ENCODE results near the gene EVC.
"Not testable (repeated sequence)": the region's sequence is repeated elsewhere in the genome, so short reads cannot be mapped to it uniquely, and the experiment has no call there.

EVC gene

DNA sequence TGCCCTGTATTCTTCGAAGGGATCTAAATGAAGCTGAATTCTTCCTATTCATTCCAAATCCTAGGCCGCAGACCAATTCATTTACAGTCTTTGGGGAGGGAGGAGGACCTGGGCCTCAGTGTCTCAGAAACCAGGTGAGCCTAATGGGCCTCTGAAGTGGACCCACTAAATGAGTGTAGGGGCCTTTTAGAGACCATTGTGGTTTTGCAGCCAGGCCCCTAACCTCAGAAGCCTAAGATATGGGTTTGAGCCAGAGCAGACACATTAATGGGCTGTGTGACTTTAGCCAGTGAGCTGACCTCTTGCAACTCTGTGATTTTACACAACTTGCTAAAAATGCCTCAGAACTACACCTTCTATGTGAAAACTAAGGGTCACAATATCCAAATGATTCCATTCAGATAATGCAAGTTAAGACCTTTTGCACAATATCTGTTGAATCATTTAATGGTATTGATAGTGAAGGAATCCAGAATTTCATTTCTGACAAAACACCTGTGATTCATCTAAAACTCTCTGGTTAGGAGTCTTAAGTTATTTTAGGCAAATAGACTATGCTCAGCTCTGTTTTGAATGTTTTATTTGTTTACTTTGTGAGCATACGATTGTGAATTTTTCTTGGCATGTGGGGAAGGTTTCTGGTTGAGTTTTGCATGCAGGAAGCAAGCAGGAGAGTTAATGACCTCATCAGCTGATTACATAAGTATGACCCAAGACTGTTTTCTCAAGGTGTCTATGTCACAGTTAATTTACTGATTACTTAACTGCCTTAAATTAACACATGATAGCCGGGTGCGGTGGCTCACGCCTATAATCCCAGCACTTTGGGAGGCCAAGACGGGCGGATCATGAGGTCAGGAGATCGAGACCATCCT, 75.0 kb downstream of the EVC start:
- no peak for DNase-seq (ENCODE audit: low read depth, low spot score)

DNA sequence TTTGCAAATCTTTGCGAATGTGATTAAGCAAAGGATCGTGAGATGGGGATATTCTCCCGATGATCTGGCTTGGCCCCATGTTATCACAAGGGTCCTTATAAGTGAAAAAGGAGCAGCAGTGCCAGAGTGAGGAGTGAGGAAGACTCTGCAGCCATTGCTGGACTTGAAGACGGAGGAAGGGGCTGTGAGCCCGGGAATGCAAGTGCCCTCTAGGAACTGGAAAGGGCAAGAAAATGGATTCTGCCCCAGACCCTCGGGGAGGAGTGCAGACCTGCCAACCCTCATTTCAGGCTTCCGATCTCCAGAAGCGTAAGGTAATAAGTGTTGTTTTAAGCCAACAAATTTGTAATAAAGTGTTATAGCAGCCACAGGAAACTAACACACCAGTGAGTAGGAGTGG, 76.3 kb downstream of the EVC start:
- DNase-seq (ENCODE audit: low read depth, low spot score): no peak

DNA sequence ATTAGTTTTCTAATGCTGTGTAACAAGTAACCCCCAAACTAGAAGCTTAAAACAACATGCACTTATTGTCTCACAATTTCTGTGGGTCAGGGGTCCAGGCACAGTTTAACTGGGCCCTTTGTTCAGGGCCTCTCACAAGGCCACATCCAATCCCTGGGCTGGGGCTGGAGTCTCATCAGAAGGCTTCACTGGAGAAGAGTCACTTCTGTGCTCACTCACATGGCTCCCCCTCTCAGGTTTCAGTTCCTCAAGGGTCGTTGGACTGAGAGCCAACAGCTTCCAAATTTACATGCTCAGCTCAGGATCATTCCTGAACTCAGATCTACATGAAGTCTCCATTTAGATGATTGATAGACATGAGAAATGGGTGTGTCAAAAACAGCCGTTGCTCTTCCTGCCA, 77.1 kb downstream of the EVC start:
- DNase-seq (ENCODE audit: low read depth, low spot score): no peak

DNA sequence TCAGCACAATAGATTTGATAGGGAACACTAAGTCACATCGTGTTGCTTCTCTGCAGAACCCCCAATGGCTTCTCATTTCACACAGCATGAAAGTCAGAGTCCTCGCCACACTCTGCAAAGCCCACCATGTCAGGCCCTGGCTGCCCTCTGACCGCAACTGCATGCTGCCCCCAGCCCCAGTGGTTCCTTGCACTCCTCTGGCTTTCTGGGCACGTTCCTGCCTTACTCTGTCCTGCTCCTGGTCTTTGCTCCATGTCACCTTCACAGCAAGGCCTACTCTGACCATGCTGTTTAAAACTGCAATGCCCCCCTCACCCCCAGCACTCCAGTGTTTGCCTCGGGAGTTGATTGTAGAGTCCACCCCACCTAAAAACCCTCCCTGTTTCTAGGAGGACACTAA, 78.1 kb downstream of the EVC start:
- DNase-seq (ENCODE audit: low read depth, low spot score): no peak

DNA sequence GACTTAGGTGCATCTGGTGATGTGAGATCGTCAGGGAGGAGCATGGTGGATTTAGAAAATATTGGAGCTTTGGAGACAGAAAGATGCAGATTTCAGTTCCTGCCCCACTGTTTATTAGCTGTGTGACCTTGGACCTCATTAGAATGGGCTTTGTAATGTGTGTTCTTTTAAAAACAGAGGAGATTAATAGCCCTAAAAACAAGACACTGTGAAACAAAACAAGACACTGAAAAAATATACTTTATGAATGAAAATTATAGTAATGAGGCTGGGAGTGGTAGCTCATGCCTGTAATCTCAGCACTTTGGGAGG, 79.5 kb downstream of the EVC start:
- DNase-seq (ENCODE audit: low read depth, low spot score): no peak

DNA sequence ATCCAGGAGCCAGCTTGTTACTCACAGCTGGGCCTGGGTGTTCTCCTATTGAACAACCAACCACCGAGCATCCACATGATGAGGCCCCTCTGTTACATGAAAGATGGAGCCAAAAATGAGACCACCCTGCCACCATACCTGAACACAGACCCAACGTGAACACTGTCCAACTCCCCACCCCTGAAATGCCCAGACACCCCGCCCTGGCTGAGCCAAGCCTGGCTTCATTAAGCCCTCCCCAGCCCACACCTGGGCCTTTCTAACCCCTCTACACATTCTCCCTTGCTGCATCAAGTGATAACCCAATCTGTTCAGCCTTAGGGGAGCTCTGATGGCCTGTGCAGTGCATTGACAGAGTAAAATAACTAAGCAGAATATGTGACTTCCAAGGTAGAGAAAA, 80.7 kb downstream of the EVC start:
- DNase-seq (ENCODE audit: low read depth, low spot score): no peak

DNA sequence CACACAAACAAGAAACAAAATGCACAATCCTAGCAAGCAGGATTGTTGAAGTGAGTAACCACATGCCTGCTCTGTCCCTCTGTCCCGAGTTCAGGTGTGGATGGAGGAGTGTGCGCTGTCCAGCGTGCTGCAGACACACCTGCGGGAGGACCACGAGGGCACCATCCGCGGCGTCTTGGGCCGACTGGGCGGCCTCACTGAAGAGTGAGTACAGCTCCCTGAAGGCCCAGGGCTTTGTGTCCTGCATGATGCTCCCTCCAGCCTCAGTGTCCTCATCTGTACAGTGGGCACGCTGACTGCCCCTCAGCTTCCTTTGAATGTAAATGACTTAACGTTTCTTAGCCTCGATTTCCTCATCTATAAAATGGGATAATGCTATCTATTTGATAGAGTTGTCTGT, 82.5 kb downstream of the EVC start:
- no peak for DNase-seq (ENCODE audit: low read depth, low spot score)

DNA sequence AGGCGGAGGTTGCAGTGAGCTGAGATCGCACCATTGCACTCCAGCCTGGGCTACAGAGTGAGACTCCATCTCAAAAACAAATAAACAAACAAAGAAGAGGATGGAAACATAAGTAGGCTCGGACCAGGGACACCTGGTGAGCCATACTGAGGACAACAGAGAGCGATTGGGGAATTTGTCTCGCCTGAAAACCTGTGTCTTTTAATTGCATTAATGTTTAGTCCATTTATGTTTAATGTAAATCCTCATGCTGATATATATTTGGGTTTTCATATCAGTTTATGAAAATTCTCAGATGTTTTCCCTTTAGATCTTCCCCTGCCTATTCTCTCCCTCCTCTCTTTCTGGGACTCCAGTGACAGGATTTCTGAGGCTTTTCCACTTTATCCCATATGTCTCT, 84.6 kb downstream of the EVC start:
- DNase-seq (ENCODE audit: low read depth, low spot score): no peak

DNA sequence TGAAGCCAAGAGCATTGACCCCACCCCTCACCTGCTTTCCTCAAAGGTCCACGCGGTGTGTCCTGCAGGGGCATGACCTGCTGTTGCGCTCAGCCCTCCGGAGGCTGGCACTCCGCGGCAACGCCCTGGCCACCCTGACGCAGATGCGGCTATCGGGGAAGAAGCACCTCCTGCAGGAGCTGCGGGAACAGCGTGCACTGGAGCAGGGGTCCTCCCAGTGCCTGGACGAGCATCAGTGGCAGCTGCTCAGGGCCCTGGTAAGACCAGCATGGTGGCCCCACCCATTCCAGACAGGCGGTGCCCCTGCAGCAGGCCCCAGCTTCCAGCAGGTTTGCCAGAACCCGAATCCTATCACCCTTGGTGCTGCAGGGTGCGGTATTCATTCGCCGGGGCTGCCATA, 86.0 kb downstream of the EVC start:
- no peak for DNase-seq (ENCODE audit: low read depth, low spot score)

DNA sequence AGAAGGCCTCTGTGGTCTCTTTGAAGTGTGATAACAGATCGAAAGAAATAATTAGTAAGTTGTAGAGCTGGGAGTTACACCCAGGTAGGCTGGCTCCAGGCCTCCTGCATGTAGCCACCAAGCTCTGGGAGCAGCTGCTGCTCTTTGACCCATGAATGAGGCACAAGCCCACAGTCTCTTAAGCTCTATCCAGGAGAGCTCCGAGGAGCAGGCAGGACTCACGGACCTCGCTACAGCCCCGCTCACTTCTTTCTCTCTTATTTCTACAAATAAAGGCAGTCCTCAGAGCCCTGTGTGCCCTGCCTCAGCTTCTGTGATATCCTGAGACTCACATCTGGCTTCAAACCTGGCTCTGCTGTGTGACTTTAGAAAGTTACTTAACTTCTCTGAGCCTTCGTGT, 86.9 kb downstream of the EVC start:
- no peak for DNase-seq (ENCODE audit: low read depth, low spot score)

DNA sequence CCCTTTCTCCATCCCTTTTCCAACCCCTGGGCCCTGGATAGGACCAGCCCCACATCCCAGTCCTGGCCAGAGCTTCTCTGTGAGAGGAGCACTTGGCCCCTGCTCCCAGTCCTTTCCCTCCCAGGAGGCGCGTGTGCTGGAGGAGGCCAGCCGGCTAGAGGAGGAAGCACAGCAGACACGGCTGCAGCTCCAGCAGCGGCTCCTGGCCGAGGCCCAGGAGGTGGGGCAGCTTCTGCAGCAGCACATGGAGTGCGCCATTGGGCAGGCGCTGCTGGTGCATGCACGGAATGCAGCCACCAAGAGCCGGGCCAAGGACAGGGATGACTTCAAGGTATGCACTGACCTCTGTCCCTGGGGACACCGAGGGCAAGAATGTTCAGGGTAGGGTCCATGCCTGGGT, 87.5 kb downstream of the EVC start:
- no peak for DNase-seq (ENCODE audit: low read depth, low spot score)

DNA sequence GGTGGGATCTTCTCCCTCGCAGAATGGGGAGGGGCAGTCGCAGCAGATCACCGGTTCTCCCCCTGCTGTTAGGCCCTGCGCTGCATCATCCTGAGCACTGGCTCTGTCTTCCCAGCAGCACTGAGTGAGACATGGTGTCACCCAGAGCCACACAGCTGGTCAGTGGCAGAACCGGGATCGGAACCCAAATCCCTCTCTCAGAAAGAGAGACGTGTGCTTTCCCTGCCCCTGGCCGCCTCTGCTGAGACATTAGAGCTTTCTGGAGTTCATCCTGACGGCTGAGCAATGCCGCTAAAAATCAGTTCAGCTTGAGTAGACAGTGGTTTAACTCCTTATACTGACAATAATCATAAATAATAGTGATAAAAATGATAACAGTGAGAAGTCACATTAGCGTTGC, 87.9 kb downstream of the EVC start:
- DNase-seq (ENCODE audit: low read depth, low spot score): no peak

DNA sequence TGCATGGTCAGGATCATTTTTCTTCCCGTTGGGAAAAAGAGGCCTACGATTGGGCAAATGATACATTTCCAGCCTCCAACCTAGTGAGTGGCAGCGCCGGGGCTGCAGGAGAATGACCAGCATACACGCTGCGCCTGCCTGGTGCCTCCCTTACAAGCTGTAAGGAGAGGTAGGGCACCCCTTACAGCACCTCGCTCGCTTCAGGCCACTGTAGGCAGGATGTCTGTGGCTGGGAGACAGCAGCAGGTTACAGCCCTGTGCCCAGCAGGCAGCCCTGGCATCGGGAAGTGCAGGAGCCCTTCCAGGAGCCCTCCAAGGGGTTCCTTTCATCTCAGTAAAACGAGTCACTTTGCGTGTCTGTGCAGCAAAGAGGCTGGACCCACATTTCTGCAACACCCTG, 88.4 kb downstream of the EVC start:
- DNase-seq (ENCODE audit: low read depth, low spot score): no peak

DNA sequence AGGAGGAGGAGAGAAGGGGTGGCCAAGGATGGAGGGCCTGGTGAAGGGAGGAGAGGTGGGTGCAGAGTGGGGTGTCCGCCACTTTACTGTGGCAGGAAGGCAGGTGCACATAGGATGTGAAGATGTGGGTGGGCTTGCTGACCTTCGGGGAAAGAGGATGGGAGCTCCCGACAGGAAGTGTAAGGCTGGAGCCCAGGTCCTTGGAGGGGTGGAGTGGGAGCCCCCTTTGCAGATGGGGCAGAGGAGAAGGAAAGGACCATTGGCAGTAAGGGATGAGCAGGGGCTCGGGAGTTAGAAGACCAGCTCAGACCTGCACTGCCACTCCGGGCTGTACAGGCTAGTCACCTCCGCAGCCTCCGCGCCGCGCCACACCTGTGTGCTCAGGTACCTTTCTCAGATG, 89.5 kb downstream of the EVC start:
- DNase-seq (ENCODE audit: low read depth, low spot score): no peak

DNA sequence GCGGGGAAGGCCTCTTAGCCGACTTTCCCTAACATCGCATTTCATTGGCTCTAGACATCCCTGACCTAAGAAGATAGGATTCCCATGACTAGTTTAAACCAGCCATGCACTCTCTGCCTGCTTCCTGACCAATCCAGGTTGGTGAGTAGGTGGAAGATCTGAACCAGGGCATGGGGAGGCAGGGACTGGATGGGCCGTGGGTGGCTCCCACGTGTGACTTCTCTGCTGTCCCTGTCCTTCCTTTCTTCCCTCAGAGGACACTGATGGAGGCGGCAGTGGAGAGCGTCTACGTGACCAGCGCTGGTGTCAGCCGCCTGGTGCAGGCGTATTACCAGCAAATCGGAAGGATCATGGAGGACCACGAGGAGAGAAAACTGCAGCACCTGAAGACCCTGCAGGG, 90.7 kb downstream of the EVC start:
- no peak for DNase-seq (ENCODE audit: low read depth, low spot score)

DNA sequence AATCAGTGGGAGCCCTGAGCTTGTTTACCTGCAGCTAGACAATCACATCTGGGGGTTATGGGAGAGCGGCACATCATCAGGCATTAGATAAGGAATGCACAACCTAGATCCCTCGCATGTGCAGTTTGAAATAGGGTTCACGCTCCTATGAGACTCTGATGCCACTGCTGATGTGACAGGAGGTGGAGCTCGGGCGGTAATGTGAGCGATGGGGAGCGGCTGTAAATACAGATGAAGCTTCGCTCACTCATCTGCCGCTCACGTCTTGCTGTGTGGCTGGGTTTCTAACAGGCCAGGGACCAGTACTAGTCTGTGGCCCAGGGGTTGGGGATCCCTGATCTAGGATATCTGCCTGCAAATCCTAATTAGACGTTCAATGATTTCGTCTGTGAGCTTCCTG, 91.6 kb downstream of the EVC start:
- DNase-seq (ENCODE audit: low read depth, low spot score): no peak

DNA sequence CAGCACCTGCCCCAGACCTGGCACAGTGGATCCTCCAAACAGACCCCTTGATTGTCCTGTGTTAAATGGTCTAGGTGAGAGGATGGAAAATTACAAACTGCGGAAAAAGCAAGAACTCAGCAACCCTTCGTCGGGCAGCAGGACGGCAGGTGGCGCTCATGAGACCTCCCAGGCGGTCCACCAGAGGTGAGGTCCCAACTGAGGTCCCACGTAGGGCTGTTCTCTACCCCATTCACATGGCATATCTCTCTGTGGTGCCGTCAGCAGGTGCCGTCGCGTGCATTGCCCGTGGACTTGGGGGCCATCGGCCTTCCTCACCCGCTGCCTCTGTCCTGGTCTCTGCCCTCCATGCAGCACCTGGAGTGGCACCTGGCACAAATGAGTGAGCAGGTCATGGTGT, 93.7 kb downstream of the EVC start:
- no peak for DNase-seq (ENCODE audit: low read depth, low spot score)

DNA sequence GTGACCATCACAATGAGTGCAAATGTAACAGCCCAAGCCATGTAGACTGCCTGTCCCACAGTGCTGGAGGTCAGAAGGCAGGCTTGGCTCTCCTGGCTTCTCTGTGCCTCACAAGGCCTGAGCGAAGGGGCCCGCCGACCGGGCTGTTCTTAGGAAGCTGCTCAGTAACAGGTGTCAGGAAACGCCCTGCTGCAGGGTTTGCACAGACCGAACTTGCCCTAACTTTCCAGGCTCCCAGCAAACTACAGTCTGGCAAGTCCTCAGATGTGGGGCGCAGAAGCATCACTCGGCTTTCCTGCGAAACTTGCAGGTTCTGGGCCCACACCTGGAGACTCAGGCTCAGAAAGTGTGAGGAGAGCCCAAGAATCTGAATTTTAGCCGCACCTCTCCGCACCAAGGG, 94.3 kb downstream of the EVC start:
- DNase-seq (ENCODE audit: low read depth, low spot score): no peak

DNA sequence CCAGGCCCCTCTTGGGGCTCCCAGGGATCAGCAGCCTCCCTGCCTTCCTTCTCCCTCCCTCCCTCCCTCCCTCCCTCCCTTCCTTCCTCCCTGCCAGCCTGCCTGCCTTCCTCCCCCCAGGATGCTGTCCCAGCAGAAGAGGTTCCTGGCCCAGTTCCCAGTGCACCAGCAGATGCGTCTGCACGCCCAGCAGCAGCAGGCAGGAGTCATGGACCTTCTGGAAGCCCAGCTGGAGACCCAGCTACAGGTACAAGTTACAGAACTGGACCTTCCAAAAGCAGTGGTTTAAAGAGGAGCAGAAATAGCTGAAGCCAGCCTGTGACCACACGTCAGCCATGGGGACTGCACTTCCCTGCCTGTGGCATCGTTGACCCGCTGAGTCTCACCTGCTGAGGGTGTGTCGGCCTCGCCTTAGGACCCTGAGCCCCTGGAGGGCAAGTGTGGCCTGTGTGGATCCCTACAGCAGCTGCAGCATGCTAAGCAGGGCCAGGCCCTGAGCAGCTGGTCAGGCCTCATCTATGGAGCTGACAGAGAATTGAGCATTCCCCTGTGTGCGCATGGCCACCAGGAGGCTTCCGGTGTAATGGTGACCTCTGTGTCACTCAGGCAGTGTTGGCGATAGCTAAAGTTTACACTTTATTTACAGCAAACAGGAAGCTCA, 97.2 kb downstream of the EVC start:
- DNase-seq (ENCODE audit: low read depth, low spot score): no peak

DNA sequence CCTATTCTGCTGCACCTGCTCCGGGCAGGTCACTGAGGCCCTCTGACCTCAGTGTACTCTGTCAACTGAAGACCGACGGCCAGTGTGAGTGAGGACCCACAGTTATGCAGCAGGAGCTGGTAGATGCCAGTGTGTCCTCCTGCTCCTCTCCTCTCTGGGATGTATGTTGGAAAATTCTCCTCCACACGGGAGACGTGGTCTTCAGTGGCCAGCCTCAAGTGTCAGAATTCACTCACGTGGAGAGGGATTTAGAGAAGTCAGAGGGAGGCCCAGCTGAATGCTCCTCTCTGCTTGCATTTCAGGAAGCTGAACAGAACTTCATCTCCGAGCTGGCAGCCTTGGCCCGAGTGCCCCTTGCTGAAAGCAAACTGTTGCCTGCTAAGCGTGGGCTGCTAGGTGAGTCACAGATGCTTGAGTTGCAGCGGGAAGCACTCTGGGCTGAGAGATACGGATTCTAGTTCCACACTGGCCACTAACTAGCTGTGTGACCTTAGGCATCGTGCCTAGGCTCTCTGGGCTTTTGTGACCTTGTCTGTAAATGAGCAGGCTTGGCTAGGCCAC, 98.3 kb downstream of the EVC start:
- no peak for DNase-seq (ENCODE audit: low read depth, low spot score)

DNA sequence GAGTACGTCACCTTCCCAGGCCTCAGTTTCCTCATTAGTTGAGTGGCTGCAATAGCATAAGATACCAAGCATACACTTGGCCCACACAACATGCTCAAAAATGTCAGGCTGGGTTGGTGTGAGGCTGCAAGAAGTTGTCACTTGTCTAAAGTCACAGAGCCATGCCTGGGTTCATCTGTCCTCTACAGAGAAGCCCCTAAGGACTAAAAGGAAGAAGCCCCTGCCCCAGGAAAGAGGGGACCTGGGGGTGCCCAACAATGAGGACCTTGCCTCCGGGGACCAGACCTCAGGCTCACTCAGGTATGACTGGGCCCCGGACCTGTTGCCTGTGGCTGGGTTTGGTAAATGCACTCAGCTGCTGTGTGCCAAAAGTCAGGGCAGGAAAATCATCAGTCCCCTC, 99.2 kb downstream of the EVC start:
- no peak for DNase-seq (ENCODE audit: low read depth, low spot score)

DNA sequence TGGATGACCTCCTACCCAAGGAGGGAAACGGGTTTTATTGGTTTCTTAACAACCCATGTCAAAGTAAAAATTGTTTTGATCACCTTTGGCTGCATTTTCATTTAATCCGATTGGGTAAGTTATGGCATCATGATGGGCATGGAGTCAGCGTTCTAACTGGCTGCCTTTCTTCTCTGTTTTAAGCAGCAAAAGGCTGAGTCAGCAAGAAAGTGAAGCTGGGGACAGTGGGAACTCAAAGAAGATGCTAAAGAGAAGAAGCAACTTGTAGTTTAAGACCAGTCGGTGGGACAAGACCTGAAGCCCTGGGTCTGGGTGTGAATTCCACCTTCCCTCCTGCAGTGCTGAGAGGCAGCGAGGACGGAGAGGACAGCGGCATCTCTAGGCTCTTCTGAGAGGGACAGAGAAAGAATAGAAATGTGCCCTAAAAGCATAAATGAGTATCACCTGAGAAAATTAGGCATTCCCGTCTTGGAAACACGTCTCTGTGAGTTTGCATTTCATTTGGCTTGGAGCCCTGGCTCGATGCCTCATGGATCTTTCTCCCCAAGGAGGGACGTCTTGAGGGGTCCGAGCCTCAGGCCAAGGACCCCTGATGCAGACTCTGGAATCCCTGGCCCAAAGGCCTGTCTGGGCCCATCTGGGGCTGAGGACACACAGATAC, 99.9 kb downstream of the EVC start:
- no peak for DNase-seq (ENCODE audit: low read depth, low spot score)

DNA sequence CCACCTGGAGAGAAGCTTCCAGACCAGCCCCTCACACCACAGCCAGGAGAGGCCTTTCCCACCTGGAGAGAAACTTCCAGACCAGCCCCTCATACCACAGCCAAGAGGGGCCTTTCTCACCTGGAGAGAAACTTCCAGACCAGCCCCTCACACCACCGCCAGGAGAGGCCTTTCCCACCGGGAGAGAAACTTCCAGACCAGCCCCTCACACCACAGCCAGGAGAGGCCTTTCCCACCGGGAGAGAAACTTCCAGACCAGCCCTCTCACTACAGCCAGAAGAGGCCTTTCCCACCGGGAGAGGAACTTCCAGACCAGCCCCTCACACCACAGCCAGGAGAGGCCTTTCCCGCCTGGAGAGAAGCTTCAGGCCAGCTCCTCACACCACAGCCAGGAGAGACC, 101.1 kb downstream of the EVC start:
- not testable (repeated sequence) for DNase-seq (ENCODE audit: low read depth, low spot score)
